Measurements from ENCODE around the gene MRGPRE. TPM values are rescaled to one million over a fixed set of nuclear protein-coding genes. Genes with fewer than 3 reads are reported as not detected.

Gene MRGPRE
- total and polyA plus RNA-seq, 8 donors: 0.16 to 0.58 (median 0.23) TPM; not detected in 1

DNA sequence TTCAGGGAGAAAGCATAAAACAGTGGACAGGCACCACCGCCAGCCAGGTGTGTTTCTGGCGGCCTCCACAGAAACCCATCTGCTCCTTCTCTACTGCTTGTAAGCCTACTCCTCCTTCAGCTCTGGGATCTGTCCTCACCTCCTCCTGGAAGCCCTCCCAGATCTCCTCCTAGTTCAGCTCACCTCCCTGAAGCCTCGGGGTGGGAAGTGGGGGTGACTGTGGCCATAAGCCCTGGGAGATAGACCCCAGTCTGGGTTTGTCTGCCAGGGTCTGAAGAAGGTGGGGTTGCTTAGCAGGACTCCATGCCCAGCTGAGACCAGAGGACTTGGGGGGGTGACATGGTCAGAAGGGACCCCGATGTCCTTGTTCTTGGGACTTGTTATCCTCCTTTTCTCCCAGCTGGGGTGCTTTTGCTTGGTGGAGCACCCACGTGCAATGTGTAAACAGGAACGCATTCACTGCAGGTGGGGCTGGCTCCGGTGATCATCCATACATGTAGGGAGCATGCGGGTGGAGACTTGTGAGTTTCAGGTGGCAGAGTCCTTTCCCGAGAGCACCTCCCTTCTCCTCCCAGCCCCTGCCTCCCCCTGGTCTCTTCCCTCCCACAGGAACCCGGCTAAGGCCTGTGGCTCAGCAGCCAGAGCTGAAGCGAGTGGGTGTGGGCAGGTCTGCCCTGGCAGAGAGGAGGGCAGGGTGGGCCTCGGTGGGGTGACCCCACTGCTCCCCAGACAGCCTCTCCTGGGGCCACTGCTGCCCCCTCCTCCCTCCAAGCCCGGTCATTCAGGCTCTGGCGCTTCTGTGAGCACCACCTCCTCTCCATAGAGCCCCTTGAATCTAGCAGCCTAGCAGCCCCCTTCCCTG, 39.5 kb downstream of the MRGPRE start:
- Histone ChIP-seq H3K27me3 (no peaks in the 10 kb centered on the region), H3K4me3 (no peak overlapping the region), H3K9me3 (no peaks in the 10 kb centered on the region), H3K4me1 (no peaks in the 10 kb centered on the region), H3K36me3 (no peaks in the 10 kb centered on the region), H3K27ac (no peak overlapping the region)
- FAIRE-seq: no peak
- 79 to 80% methylated on average over 13 to 14 of the region's 14 CpGs for WGBS, 2 donors
- no peak for ATAC-seq
- TF ChIP-seq, protein P1, sequence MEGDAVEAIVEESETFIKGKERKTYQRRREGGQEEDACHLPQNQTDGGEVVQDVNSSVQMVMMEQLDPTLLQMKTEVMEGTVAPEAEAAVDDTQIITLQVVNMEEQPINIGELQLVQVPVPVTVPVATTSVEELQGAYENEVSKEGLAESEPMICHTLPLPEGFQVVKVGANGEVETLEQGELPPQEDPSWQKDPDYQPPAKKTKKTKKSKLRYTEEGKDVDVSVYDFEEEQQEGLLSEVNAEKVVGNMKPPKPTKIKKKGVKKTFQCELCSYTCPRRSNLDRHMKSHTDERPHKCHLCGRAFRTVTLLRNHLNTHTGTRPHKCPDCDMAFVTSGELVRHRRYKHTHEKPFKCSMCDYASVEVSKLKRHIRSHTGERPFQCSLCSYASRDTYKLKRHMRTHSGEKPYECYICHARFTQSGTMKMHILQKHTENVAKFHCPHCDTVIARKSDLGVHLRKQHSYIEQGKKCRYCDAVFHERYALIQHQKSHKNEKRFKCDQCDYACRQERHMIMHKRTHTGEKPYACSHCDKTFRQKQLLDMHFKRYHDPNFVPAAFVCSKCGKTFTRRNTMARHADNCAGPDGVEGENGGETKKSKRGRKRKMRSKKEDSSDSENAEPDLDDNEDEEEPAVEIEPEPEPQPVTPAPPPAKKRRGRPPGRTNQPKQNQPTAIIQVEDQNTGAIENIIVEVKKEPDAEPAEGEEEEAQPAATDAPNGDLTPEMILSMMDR (IDR thresholded peaks at IDR 0.05): no peak
- DNase-seq: no peak
- intact Hi-C loops (cut with DNase I): no loop called here

DNA sequence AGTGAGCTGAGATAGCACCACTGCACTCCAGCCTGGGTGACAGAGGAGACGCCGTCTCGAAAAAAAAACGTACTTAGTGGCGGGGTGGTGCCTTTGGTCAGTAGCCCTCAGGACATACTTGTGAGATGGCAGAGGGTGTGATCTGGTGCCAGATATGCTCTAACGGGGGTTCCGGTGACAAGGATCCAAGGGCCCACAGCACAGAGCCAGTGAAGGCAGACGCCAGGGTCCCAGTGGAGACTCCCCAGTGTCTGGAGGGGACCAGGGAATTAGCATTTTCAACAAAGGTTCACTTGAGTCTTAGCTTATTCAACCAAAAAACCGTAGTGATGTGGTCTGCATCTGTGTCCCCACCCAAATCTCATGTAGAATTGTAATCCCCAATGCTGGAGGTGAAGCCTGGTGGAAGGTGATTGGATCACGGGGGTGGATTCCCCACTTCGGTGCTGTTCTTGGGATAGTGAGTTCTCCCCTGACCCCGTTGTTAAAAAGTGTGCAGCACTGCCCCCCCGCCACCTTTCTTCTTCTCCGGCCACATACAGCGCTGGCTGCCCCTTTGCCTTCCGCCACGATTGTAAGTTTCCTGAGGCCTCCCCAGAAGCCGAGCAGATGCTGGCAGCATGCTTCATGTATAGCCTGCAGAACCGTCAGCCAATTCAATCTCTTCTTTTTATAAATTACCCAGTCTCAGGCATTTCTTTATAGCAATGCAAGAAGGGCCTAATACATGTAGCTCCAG, 40.5 kb downstream of the MRGPRE start:
- H3K4me3 ChIP-seq: no peak overlapping the region
- no peaks in the 10 kb centered on the region for H3K36me3 ChIP-seq
- no peaks in the 10 kb centered on the region for H3K9me3 ChIP-seq
- intact Hi-C loops (cut with DNase I): no loop called here
- no peak for ATAC-seq
- no peaks in the 10 kb centered on the region for H3K4me1 ChIP-seq
- H3K27me3 ChIP-seq: no peaks in the 10 kb centered on the region
- no peak for FAIRE-seq
- DNase-seq: no peak
- WGBS, 2 donors: 84 to 87% methylated on average over 19 of the region's 19 CpGs
- TF ChIP-seq, protein P1 (IDR thresholded peaks at IDR 0.05): no peak
- H3K27ac ChIP-seq: no peak overlapping the region

DNA sequence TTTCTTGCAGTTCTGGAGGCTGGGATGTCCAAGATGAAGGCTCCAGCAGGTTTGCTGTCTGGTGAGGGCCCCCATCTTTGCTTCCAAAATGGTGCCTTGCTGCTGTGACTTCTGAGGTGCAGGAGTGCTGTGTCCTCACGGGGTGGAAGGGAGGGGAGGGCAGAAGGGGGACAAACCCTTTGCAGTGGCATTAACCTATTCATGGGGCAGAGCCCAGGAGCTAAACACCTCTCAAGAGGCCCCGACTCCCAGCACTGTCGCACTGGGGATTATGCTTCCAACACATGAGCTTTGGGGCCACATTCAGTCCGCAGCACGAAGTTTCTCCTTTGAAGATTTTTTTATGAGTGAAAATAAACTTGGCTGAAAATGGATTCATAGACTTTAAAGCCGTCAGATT, 41.6 kb downstream of the MRGPRE start:
- ATAC-seq: no peak
- no peaks in the 10 kb centered on the region for H3K9me3 ChIP-seq
- H3K4me3 ChIP-seq: no peak overlapping the region
- no peak for DNase-seq
- no peaks in the 10 kb centered on the region for H3K27me3 ChIP-seq
- FAIRE-seq: no peak
- no peaks in the 10 kb centered on the region for H3K4me1 ChIP-seq
- H3K27ac ChIP-seq: no peak overlapping the region
- no peaks in the 10 kb centered on the region for H3K36me3 ChIP-seq
- intact Hi-C loops (cut with DNase I): no loop called here
- TF ChIP-seq, protein P1 (IDR thresholded peaks at IDR 0.05): no peak
- 70 to 78% methylated on average over 6 of the region's 6 CpGs for WGBS, 2 donors

DNA sequence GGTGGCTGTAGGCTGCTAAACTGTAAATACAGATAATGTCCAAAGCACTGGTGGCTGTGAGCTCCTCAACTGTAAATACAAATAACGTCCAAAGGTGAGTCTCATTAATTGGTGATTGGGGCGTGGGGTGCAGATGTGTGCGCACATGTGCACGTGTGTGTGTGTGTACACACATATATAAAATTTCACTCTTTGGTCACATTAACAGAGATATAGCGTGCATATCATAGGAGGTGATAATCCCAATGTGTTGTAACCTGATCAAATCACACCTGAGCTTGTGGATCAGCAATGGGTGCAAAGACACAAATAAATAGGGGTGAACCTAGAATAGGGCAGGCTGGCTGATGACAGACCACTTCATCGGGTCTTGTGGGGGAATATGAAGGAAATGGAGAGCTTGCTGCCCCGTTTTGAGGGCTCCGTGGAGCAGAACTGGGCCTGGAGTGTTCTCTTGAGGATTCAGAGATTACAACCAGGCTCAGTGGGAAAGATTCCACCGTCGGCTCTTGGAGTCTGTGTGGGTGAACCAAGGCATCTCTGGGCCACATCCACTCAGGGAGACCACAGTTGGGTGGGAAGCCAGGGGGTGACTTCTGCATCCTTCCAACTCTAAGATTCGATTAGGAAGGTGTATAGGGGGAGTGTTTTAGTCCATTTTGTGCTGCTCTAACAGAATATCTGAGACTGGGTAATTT, 42.2 kb downstream of the MRGPRE start:
- FAIRE-seq (no peak), DNase-seq (no peak), ATAC-seq (no peak)
- Histone ChIP-seq H3K4me1 (no peaks in the 10 kb centered on the region), H3K27ac (no peak overlapping the region), H3K36me3 (no peaks in the 10 kb centered on the region), H3K9me3 (no peaks in the 10 kb centered on the region), H3K4me3 (no peak overlapping the region), H3K27me3 (no peaks in the 10 kb centered on the region)
- 74 to 84% methylated on average over 11 of the region's 11 CpGs for WGBS, 2 donors
- TF ChIP-seq, protein P1 (IDR thresholded peaks at IDR 0.05): no peak
- intact Hi-C loops (cut with DNase I): no loop called here

Data from pancreas (tissue), 10 donors.